ENCODE data around the gene SELENOK. TPM values are rescaled to one million over a fixed set of nuclear protein-coding genes. Genes with fewer than 3 reads are reported as not detected.

SELENOK gene
- total RNA-seq, 1 experiment from 2014 or later = 30.7 TPM

GRCh38 chr3:53843195-53844177 lies 48.2 kb downstream of the SELENOK start:
- no peak for DNase-seq (ENCODE audit: low read depth)

DNA sequence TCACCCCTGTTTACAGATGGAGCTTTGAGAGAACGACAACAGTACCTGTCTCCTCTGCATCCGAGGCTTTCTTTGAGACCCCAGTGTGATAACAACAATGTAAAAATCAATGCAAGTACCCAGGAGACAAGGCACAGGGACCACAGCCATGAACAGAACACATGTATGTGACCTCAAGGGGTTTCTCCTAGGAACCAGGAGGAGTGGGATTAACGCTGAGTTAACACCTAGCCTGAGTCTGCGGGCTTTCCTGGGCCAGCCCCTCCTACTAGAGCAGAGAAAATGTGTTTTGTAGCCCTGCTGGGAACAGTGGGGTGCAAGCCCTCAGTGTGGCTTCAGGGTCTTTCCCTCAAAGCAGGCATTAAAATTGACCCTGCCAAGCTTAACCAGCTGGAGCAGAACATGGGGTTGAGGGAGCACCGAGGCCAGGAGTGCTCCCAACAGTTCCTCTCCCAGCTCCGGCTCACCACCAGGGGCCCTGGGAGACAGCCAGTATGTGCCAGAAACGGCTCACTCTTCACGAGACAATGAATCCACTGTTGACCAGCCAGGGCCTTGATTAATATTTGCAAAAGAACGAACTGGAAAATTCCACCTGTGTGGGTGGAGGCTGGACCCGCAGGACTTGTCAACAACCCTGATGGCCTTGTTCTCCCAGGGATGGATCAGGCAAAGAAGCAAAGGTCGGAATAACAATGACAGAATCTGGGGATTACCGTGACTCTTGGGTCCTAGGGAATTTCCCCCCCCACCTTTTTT lies 49.0 kb downstream of the SELENOK start:
- no peak for DNase-seq (ENCODE audit: low read depth)

GRCh38 chr3:53841296-53841695 lies 50.4 kb downstream of the SELENOK start:
- DNase-seq (ENCODE audit: low read depth) = no peak

- no peak for DNase-seq (ENCODE audit: low read depth)
These were observed 54.3 kb downstream of the SELENOK start for GRCh38 chr3:53837331-53837730.

DNA sequence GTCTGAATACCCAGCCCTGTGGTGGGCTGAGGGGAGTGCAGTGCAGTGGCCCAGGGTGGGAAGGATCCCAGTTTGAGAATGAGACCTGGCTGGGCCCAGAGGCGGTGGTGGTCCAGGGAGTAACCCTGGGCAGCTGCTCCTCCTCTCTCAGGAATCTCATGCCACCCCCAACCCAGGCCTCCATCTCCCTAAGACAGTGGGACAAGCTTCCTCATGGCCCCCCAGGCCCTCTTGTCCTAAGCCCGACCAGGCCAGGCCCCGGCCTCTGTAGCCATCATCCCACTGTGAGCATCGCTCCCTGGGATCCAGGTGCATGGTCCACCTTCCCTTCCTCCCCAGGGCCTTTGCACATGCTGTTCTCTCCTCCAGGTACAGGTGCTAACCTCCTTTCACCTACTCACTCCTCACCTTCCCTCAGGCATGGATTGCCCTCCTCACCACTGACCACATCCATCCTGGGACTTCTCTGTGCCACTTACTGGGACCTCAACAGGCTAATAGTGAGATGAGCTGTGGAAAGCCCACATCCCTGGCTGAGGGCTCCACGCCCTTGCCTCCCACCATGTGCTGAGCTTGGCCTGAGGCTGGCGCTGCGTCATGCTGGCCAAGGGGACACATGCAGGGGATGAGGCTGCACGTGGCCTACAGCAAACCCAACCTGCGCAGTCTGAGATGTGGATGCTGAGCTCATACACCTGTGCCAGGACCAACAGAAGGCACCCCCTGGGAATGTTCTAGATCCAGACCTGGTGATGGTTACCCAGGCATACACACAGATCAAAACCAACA lies 55.4 kb downstream of the SELENOK start:
- no peak for DNase-seq (ENCODE audit: low read depth)

DNA sequence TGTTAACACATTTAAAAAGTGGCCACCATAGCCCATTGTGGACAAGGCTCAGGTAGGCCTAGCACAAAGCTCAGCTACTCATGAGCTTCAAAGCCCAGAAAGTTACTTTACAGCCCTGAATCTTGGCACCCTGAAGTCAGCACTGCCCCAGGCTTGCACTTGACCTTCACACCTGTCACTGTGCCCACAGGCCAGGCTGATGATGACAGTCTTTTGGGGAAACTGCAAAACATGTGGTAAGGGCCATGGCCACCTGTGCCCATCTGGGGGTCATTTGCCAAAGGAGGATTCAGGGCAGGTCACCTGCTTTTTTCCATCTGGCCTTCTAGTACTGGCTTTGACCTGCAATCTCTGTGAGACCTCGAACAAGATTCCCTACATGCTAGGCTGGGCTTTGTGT lies 56.4 kb downstream of the SELENOK start:
- no peak for DNase-seq (ENCODE audit: low read depth)

- no peak for DNase-seq (ENCODE audit: low read depth)
These were observed 57.1 kb downstream of the SELENOK start for GRCh38 chr3:53834429-53835095.

Other genes with a start within 250 kb of the SELENOK start
- under 0.01 TPM in 2 replicates for gene CHDH, start 45.4 kb downstream of the SELENOK start, total RNA-seq (2014; rRNA removed)
- not detected in 2 replicates for gene IL17RB, start 45.3 kb downstream of the SELENOK start, total RNA-seq (2014; rRNA removed)
- gene ACTR8, start 9.7 kb downstream of the SELENOK start, total RNA-seq (2014; rRNA removed) = 32.8 and 38.5 TPM in 2 replicates
- under 0.01 and 0.06 TPM in 2 replicates for gene CACNA2D3, start 230.7 kb upstream of the SELENOK start, total RNA-seq (2014; rRNA removed)

Data from LHCN-M2 (cell line).